Ammon's horn (tissue), 1 donor: ENCODE results near the gene PRSS3.
"Not testable (repeated sequence)": the region's sequence is repeated elsewhere in the genome, so short reads cannot be mapped to it uniquely, and the experiment has no call there.

ENCODE experiments used
- DNase-seq: peaks from one replicate; pipeline ENCODE4 v3.0.0-alpha.2; 2016; ENCODE audit warnings: low spot score

PRSS3 gene

GRCh38 chr9:33795281-33795680 lies at the start of gene PRSS3:
Gene PRSS3 (plus strand): TSS chr9:33795561. CDS start chr9:33795574, 13 bp downstream.
- DNase-seq, result no peak

- no peak for DNase-seq
These were observed 46.6 kb upstream of the PRSS3 start for GRCh38 chr9:33748633-33749304.

GRCh38 chr9:33749305-33749654 lies 46.1 kb upstream of the PRSS3 start:
- not testable (repeated sequence) for DNase-seq

- DNase-seq, result no peak
These were observed 45.0 kb upstream of the PRSS3 start for GRCh38 chr9:33750307-33750838.

GRCh38 chr9:33750839-33751339 lies 44.5 kb upstream of the PRSS3 start:
- no peak for DNase-seq

- no peak for DNase-seq
These were observed 43.7 kb upstream of the PRSS3 start for GRCh38 chr9:33751536-33752129.

GRCh38 chr9:33752130-33752637 lies 43.2 kb upstream of the PRSS3 start:
- DNase-seq, result no peak

- DNase-seq, result not testable (repeated sequence)
These were observed 42.6 kb upstream of the PRSS3 start for GRCh38 chr9:33752789-33753188.

GRCh38 chr9:33759648-33760047 lies 35.7 kb upstream of the PRSS3 start:
- DNase-seq, result not testable (repeated sequence)

GRCh38 chr9:33762343-33762742 lies 33.0 kb upstream of the PRSS3 start:
- DNase-seq, result no peak

GRCh38 chr9:33763709-33764108 lies 31.7 kb upstream of the PRSS3 start:
- DNase-seq, result not testable (repeated sequence)

GRCh38 chr9:33765411-33765810 lies 29.9 kb upstream of the PRSS3 start:
- no peak for DNase-seq

- DNase-seq, result not testable (repeated sequence)
These were observed 25.0 kb upstream of the PRSS3 start for GRCh38 chr9:33770156-33770880.

GRCh38 chr9:33773135-33773534 lies 22.2 kb upstream of the PRSS3 start:
- DNase-seq, result not testable (repeated sequence)

- DNase-seq, result not testable (repeated sequence)
These were observed 21.2 kb upstream of the PRSS3 start for GRCh38 chr9:33774074-33774659.

GRCh38 chr9:33776578-33776977 lies 18.8 kb upstream of the PRSS3 start:
- DNase-seq, result no peak

GRCh38 chr9:33778700-33779351 lies 16.5 kb upstream of the PRSS3 start:
- DNase-seq, result peak; percentile 73

- DNase-seq, result no peak
These were observed 15.1 kb upstream of the PRSS3 start for GRCh38 chr9:33780276-33780675.

GRCh38 chr9:33781736-33782135 lies 13.6 kb upstream of the PRSS3 start:
- no peak for DNase-seq

- no peak for DNase-seq
These were observed 12.8 kb upstream of the PRSS3 start for GRCh38 chr9:33782395-33783152.

GRCh38 chr9:33785914-33786313 lies 9.4 kb upstream of the PRSS3 start:
- no peak for DNase-seq
